SK-N-SH treated with all-trans-retinoic acid at 6 μM for 48 hours (cell line): Measurements from ENCODE around the gene TPST2.

Experiments used
- CSDC2 ChIP-seq: fragments of 250-450 bp; sonication (Bioruptor Pico); IDR thresholded peaks from 2 replicates; pipeline ENCODE4 v1.5.0; 2020; ENCODE audit warnings: mild to moderate bottlenecking, moderate library complexity
- RARB ChIP-seq: fragments of 250-450 bp; sonication (Bioruptor Pico); IDR thresholded peaks from 2 replicates; pipeline ENCODE4 v1.8.0; 2021; ENCODE audit warnings: mild to moderate bottlenecking, moderate library complexity
- ZFP3 ChIP-seq: fragments of 250-450 bp; sonication (Bioruptor Pico); IDR thresholded peaks from 2 replicates; pipeline ENCODE4 v1.5.0; 2020; ENCODE audit warnings: mild to moderate bottlenecking, moderate library complexity
- ZFP30 ChIP-seq: fragments of 450-650 bp; formaldehyde crosslinking; IDR thresholded peaks from 2 replicates; pipeline ENCODE4 v1.5.0; 2022; ENCODE audit warnings: mild to moderate bottlenecking, moderate library complexity
- ZNF8 ChIP-seq: fragments of 450-650 bp; formaldehyde crosslinking; IDR thresholded peaks from 2 replicates; pipeline ENCODE4 v1.5.0; 2020; ENCODE audit warnings: mild to moderate bottlenecking, moderate library complexity

DNA sequence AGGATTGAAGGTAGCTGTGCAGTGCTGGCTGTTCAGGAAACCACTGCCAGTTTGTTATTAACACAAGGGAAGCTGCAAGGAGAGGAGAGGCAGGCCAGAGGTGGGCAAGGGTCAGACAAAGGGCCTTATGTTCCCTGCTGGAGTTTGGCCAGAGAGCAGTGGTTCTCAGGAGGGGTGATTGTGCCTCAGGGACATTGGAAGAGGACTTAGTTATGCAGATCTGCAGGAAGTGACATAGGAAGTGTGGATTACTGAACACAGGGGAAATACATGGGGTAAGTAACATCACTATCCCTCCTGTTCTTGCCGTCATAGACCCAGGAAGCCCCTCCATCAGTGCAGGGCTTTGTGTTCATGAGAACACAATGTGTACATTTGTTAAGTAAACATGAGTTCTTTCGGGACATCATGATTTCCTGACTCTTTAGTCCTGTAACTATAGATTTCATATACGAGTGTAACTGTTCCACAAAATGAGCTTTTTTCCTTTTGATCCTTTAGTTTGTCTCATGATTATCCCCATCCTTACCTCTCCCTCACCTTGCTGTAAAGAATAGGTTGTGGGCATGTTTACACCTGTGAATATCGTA is 100.4 kb downstream of the TPST2 start:
- TF ChIP-seq ZFP30 (CRISPR knock-in tag) (no peak), ZFP3 (no peak), RARB (CRISPR knock-in tag) (no peak), ZNF8 (no peak), CSDC2 (CRISPR knock-in tag) (no peak)
